Upper lobe of right lung (tissue), 1 donor: Measurements from ENCODE around the gene SIPA1. TPM values are rescaled to one million over a fixed set of nuclear protein-coding genes. Genes with fewer than 3 reads are reported as not detected.
"Not testable (repeated sequence)": the region's sequence is repeated elsewhere in the genome, so short reads cannot be mapped to it uniquely, and the experiment has no call there.

Source experiments
- ATAC-seq: fragments of 200-7000 bp; cut with Tn5 transposase; one replicate; pipeline ENCODE4 v1.9.1; 2020; ENCODE audit warnings: mild to moderate bottlenecking, moderate library complexity
- DNase-seq: peaks from one replicate; pipeline ENCODE4 v3.0.0-alpha.2; 2020
- H3K27ac ChIP-seq: fragments of 200-600 bp; one replicate; pipeline ENCODE4 v1.8.0; 2022
- H3K27me3 ChIP-seq: fragments of 200-600 bp; one replicate; pipeline ENCODE4 v1.8.0; 2022; ENCODE audit warnings: mild to moderate bottlenecking
- H3K36me3 ChIP-seq: fragments of 200-600 bp; one replicate; pipeline ENCODE4 v1.8.0; 2022
- H3K4me1 ChIP-seq: fragments of 200-600 bp; one replicate; pipeline ENCODE4 v1.8.0; 2022
- H3K4me3 ChIP-seq: fragments of 200-600 bp; one replicate; pipeline ENCODE4 v1.8.0; 2022; ENCODE audit warnings: mild to moderate bottlenecking
- H3K9me3 ChIP-seq: fragments of 200-600 bp; one replicate; pipeline ENCODE4 v1.8.0; 2022
- intact Hi-C: fragments of 100-400 bp; cut with DNase I; formaldehyde crosslinking; loops from one replicate; pipeline ENCODE4 v1.11.0; 2022
- total RNA-seq: library from RNA; stranded (reverse); fragmentation: NEBNext Ultra II Directional; extraction: Animal tissue kit (Norgen Biotek cat#: 25700); gene quantifications from one replicate; pipeline ENCODE4 v1.2.1, GENCODE V29; 2021
- TF ChIP-seq, protein P1 (sequence below): fragments of 200-600 bp; IDR thresholded peaks from one replicate; pipeline ENCODE4 v1.8.0; 2022; ENCODE audit warnings: antibody characterized with exemption
- donor health status: DM: no; HTN: yes; CAD: no; lungs with severe emphysema.

SIPA1 gene
- total RNA-seq, 1 donor from 2014 or later = 86.5 TPM

GRCh38 chr11:65672982-65673381 is 35.1 kb downstream of the SIPA1 start:
- no peaks in the 10 kb centered on the region for H3K4me1 ChIP-seq
- no peak overlapping the region for H3K27ac ChIP-seq
- ATAC-seq = no peak
- TF ChIP-seq, protein P1, sequence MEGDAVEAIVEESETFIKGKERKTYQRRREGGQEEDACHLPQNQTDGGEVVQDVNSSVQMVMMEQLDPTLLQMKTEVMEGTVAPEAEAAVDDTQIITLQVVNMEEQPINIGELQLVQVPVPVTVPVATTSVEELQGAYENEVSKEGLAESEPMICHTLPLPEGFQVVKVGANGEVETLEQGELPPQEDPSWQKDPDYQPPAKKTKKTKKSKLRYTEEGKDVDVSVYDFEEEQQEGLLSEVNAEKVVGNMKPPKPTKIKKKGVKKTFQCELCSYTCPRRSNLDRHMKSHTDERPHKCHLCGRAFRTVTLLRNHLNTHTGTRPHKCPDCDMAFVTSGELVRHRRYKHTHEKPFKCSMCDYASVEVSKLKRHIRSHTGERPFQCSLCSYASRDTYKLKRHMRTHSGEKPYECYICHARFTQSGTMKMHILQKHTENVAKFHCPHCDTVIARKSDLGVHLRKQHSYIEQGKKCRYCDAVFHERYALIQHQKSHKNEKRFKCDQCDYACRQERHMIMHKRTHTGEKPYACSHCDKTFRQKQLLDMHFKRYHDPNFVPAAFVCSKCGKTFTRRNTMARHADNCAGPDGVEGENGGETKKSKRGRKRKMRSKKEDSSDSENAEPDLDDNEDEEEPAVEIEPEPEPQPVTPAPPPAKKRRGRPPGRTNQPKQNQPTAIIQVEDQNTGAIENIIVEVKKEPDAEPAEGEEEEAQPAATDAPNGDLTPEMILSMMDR = no peak
- H3K36me3 ChIP-seq = no peaks in the 10 kb centered on the region
- DNase-seq = no peak
- H3K27me3 ChIP-seq = no peaks in the 10 kb centered on the region
- no peaks in the 10 kb centered on the region for H3K9me3 ChIP-seq
- H3K4me3 ChIP-seq = no peak overlapping the region
- intact Hi-C loops = no loop called here

DNA sequence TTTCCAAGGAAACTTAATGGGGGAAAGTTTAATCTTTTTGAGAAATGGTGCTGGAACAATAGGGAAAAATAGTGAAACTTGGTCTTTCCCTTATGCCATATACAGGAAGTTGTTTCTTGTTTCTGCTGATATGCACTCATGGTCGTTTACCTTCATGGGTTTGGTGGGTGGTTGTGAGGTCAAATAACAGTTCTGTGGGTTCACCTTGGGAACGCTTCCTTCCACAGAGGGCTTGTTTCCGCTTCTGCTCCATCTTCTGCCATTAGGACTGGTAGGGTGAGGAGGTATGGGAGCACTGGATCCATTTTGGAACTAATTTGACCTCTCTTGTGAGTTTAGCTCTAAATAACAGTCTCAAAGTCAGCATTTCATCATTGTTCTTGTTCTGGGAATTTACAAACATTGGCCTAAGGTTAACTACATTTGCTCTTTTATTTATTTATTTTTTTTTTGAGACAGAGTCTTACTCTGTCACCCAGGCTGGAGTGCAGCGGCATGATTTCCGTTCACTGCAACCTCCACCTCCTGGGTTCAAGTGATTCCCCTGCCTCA is 42.4 kb downstream of the SIPA1 start:
- Histone ChIP-seq H3K9me3 (no peaks in the 10 kb centered on the region), H3K4me3 (no peak overlapping the region), H3K4me1 (no peaks in the 10 kb centered on the region), H3K36me3 (no peaks in the 10 kb centered on the region), H3K27me3 (no peaks in the 10 kb centered on the region), H3K27ac (no peak overlapping the region)
- TF ChIP-seq, protein P1 = no peak
- intact Hi-C loops = no loop called here
- ATAC-seq (no peak), DNase-seq (no peak)

- H3K4me3 ChIP-seq, ATAC-seq, DNase-seq, H3K4me1 ChIP-seq, H3K9me3 ChIP-seq, H3K36me3 ChIP-seq, H3K27ac ChIP-seq, H3K27me3 ChIP-seq, intact Hi-C loops: not testable (repeated sequence)
These were observed 45.6 kb downstream of the SIPA1 start for GRCh38 chr11:65683480-65683879.

DNA sequence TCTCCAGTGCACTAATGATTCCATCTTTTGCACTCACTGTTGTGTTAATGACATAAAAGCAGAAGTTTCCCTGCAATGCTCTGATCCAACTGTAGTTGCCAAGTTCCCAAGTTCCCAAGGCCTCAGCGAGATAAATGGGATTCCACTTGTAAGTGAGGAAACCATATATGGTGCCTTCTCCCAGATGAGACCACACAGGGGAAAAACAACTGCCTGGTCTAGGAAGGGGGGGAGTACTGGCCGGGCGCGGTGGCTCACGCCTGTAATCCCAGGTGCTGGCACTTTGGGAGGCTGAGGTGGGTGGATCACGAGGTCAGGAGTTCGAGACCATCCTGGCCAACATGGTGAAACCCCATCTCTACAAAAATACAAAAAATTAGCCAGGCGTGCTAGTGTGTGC is 48.1 kb downstream of the SIPA1 start:
- Histone ChIP-seq H3K4me1 (no peaks in the 10 kb centered on the region), H3K9me3 (no peaks in the 10 kb centered on the region), H3K36me3 (no peaks in the 10 kb centered on the region), H3K4me3 (no peak overlapping the region), H3K27me3 (no peaks in the 10 kb centered on the region), H3K27ac (no peak overlapping the region)
- intact Hi-C loops = no loop called here
- TF ChIP-seq, protein P1 = no peak
- DNase-seq (no peak), ATAC-seq (no peak)

DNA sequence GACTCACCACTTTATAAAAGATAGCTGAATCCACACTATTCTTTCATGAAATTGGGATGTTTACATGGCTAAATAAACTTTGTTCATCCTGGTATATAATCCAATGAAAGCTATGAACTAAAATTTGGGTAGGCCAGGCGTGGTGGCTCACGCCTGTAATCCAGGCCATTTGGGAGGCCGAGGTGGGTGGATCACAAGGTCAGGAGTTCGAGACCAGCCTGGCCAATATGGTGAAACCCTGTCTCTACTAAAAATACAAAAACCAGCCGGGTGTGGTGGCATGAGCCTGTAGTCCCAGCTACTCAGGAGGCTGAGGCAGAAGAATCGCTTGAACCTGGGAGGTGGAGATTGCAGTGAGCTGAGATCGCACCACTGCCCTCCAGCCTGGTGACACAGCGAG is 53.9 kb downstream of the SIPA1 start:
- H3K4me3 ChIP-seq, H3K27me3 ChIP-seq, DNase-seq, H3K27ac ChIP-seq, ATAC-seq, H3K4me1 ChIP-seq, H3K36me3 ChIP-seq, intact Hi-C loops, H3K9me3 ChIP-seq: not testable (repeated sequence)

DNA sequence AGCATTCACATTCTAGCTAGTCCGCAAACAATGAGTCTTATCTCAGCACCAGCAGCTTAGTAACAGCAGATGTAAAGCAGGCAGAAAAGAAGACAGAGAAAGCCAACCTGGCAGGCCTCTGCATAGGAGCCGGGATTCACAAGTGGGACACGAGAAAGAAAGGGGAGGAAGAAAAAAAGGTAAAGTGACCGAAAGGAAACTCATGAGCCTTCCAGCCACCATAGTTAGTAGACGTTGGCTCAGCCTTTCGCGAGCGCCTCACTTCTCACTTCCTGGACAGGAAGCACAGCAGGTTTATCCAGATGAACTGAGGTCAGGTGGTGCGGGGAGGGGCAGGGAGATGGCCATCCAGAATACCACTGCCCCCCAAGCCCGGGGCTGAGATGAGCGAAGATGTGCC is 54.5 kb downstream of the SIPA1 start:
- no peaks in the 10 kb centered on the region for H3K27me3 ChIP-seq
- no peak overlapping the region for H3K4me3 ChIP-seq
- no peaks in the 10 kb centered on the region for H3K9me3 ChIP-seq
- no peak overlapping the region for H3K27ac ChIP-seq
- peaks cover 3% of the 10 kb centered on the region for H3K4me1 ChIP-seq
- DNase-seq (no peak), ATAC-seq (no peak)
- intact Hi-C loops = no loop called here
- no peaks in the 10 kb centered on the region for H3K36me3 ChIP-seq
- TF ChIP-seq, protein P1 = no peak
